Measurements from ENCODE around the gene NRIP1.

The NRIP1 gene, protein sequence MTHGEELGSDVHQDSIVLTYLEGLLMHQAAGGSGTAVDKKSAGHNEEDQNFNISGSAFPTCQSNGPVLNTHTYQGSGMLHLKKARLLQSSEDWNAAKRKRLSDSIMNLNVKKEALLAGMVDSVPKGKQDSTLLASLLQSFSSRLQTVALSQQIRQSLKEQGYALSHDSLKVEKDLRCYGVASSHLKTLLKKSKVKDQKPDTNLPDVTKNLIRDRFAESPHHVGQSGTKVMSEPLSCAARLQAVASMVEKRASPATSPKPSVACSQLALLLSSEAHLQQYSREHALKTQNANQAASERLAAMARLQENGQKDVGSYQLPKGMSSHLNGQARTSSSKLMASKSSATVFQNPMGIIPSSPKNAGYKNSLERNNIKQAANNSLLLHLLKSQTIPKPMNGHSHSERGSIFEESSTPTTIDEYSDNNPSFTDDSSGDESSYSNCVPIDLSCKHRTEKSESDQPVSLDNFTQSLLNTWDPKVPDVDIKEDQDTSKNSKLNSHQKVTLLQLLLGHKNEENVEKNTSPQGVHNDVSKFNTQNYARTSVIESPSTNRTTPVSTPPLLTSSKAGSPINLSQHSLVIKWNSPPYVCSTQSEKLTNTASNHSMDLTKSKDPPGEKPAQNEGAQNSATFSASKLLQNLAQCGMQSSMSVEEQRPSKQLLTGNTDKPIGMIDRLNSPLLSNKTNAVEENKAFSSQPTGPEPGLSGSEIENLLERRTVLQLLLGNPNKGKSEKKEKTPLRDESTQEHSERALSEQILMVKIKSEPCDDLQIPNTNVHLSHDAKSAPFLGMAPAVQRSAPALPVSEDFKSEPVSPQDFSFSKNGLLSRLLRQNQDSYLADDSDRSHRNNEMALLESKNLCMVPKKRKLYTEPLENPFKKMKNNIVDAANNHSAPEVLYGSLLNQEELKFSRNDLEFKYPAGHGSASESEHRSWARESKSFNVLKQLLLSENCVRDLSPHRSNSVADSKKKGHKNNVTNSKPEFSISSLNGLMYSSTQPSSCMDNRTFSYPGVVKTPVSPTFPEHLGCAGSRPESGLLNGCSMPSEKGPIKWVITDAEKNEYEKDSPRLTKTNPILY (N-terminal part only)

DNA sequence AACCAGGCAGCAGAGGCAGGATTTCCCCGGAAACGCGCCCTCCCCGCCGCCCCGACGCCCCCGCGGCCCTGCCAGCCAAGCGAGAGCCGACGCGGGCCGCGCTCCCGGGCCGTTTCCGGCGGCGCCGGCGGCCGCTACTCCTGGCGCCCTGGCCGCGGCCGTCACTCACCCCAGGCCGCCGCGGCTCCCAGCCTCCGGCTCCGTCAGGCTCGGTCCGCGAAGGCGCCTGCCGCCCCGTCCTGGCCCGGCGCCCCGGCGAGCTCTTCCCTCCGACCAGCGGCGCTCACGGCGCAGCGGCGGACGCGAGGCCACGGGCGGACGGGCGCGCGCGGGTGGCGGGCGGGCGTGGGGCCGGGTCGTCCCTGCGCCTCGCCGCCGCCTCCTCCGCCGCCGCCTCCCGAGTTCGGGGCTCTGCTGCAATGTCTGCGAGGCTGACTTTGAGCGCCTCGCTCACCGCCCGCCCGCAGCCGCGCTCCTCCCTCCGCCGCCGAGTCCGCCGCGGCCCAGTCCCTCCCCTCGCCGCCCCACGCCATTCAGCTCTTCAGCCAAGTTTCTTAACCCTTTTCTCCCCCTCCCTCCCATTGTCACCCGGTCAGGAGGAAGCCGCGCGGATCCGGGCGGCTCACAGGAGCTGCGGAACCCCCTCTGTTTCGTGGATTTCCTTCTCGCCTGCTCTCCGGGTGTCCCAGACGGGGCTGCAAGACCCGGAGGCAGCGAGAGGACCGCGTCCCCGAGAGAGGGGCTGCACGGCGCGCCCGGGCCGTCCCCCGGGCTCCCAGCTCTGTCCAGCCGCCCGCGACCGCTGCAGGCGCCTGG, at the start of gene NRIP1:
TSS of gene NRIP1 (minus strand) at position 425 of the 816 bp plus-strand sequence. CDS start 96,808 bp downstream, outside the sequence.
- peak within 1 kb of the TSS; percentile 98 for H3K27ac ChIP-seq
- H3K4me1 ChIP-seq = peaks cover 0 to 37% (median 17%) of the 10 kb centered on the region in 4 donors
- H3K4me3 ChIP-seq = peak within 1 kb of the TSS; percentile 69 to 85
- no peaks in the 10 kb centered on the region for H3K36me3 ChIP-seq
- no peaks in the 10 kb centered on the region for H3K27me3 ChIP-seq
- intact Hi-C loops (cut with DNase I; ENCODE audit: low total_unique reads) = loop anchor here (10.0 kb wide), 2 partner anchors 90 to 680 kb away; partner anchors contain the start of gene HSPA13
- TF ChIP-seq, protein P1, sequence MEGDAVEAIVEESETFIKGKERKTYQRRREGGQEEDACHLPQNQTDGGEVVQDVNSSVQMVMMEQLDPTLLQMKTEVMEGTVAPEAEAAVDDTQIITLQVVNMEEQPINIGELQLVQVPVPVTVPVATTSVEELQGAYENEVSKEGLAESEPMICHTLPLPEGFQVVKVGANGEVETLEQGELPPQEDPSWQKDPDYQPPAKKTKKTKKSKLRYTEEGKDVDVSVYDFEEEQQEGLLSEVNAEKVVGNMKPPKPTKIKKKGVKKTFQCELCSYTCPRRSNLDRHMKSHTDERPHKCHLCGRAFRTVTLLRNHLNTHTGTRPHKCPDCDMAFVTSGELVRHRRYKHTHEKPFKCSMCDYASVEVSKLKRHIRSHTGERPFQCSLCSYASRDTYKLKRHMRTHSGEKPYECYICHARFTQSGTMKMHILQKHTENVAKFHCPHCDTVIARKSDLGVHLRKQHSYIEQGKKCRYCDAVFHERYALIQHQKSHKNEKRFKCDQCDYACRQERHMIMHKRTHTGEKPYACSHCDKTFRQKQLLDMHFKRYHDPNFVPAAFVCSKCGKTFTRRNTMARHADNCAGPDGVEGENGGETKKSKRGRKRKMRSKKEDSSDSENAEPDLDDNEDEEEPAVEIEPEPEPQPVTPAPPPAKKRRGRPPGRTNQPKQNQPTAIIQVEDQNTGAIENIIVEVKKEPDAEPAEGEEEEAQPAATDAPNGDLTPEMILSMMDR (IDR thresholded peaks at IDR 0.05) = peak in 1 of 2 experiments; percentile 8
- H3K9me3 ChIP-seq = no peaks in the 10 kb centered on the region
- DNase-seq = peak; percentile 86 to 94

- Histone ChIP-seq H3K36me3 (no peaks in the 10 kb centered on the region), H3K9me3 (no peaks in the 10 kb centered on the region), H3K4me3 (no peak overlapping the region), H3K27ac (no peak overlapping the region), H3K4me1 (no peaks in the 10 kb centered on the region), H3K27me3 (no peaks in the 10 kb centered on the region)
- DNase-seq = no peak
- TF ChIP-seq, protein P1 (IDR thresholded peaks at IDR 0.05) = no peak
- intact Hi-C loops (cut with DNase I; ENCODE audit: low total_unique reads) = no loop called here
Observed at GRCh38 chr21:15112858-15113257, 48.1 kb upstream of the NRIP1 start.

GRCh38 chr21:15108801-15109200, 44.0 kb upstream of the NRIP1 start:
- H3K27me3 ChIP-seq = no peaks in the 10 kb centered on the region
- intact Hi-C loops (cut with DNase I; ENCODE audit: low total_unique reads) = no loop called here
- DNase-seq = no peak
- H3K4me1 ChIP-seq = no peaks in the 10 kb centered on the region
- no peaks in the 10 kb centered on the region for H3K9me3 ChIP-seq
- no peaks in the 10 kb centered on the region for H3K36me3 ChIP-seq
- H3K27ac ChIP-seq = no peak overlapping the region
- H3K4me3 ChIP-seq = no peak overlapping the region
- TF ChIP-seq, protein P1 (IDR thresholded peaks at IDR 0.05) = no peak

- no peak overlapping the region for H3K4me3 ChIP-seq
- TF ChIP-seq, protein P1 (IDR thresholded peaks at IDR 0.05) = no peak
- no peaks in the 10 kb centered on the region for H3K36me3 ChIP-seq
- intact Hi-C loops (cut with DNase I; ENCODE audit: low total_unique reads) = no loop called here
- no peak overlapping the region for H3K27ac ChIP-seq
- no peak for DNase-seq
- H3K27me3 ChIP-seq = no peaks in the 10 kb centered on the region
- H3K4me1 ChIP-seq = no peaks in the 10 kb centered on the region
- H3K9me3 ChIP-seq = no peaks in the 10 kb centered on the region
Observed at GRCh38 chr21:15104470-15104869, 39.7 kb upstream of the NRIP1 start.

- Histone ChIP-seq H3K4me1 (no peaks in the 10 kb centered on the region), H3K27ac (no peak overlapping the region), H3K27me3 (no peaks in the 10 kb centered on the region), H3K36me3 (no peaks in the 10 kb centered on the region), H3K4me3 (no peak overlapping the region), H3K9me3 (no peaks in the 10 kb centered on the region)
- intact Hi-C loops (cut with DNase I; ENCODE audit: low total_unique reads) = no loop called here
- TF ChIP-seq, protein P1 (IDR thresholded peaks at IDR 0.05) = no peak
- DNase-seq = no peak
Observed at GRCh38 chr21:15098908-15099307, 34.1 kb upstream of the NRIP1 start.
